Mucosa of rectum (tissue), 2 donors: ENCODE results near the gene SLC24A4.

Source experiments
- H3K27ac ChIP-seq, 2 donors: one replicate each; pipeline ENCODE4 v1.7.0; 2013; ENCODE audit warnings: inconsistent platforms in 2 of 2, low read depth in 2 of 2, low read length in 2 of 2
- H3K27me3 ChIP-seq, 2 donors: one replicate each; pipeline ENCODE4 v1.7.0; 2013; ENCODE audit warnings: low read length in 2 of 2; ENCODE audit not compliant: control insufficient read depth in 2 of 2, insufficient read depth in 2 of 2
- H3K36me3 ChIP-seq, 2 donors: one replicate each; pipeline ENCODE4 v1.7.0; 2013; ENCODE audit warnings: low read length in 2 of 2; ENCODE audit not compliant: control insufficient read depth in 2 of 2, insufficient read depth in 2 of 2
- H3K4me1 ChIP-seq, 2 donors: one replicate each; pipeline ENCODE4 v1.7.0; 2013; ENCODE audit warnings: low read length in 2 of 2, mild to moderate bottlenecking in 1 of 2; ENCODE audit not compliant: control insufficient read depth in 2 of 2, insufficient read depth in 2 of 2
- H3K4me3 ChIP-seq, 2 donors: one replicate each; pipeline ENCODE4 v1.7.0; 2013; ENCODE audit warnings: low read length in 2 of 2
- H3K9ac ChIP-seq, 2 donors: one replicate each; pipeline ENCODE4 v1.7.0; 2013; ENCODE audit warnings: low read length in 2 of 2, low read depth in 1 of 2, mild to moderate bottlenecking in 1 of 2
- H3K9me3 ChIP-seq, 2 donors: one replicate each; pipeline ENCODE4 v1.7.0; 2013; ENCODE audit warnings: low read length in 2 of 2; ENCODE audit not compliant: control insufficient read depth in 2 of 2
- donor health status: healthy.
- donor health status: Normal muscosa, but diverticular disease.

Gene SLC24A4

DNA sequence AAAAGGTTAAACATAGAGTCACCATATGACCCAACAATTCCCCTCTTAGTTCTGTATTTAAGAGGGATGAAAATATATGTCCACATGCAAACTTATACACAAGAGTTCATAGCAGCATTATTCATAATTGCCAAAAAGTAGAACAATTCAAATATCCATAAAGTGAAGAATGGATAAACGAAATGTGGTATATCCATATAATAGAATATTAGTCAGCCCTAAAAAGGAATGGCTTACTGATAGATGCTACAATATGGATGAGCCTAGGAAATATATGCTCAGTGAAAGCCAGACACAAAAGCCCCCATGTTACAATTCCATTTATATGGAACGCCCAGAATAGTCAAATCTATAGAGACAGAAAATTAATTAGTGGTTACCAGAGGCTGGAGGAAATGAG lies 146.6 kb downstream of the SLC24A4 start:
- Histone ChIP-seq H3K36me3 (no peaks in the 10 kb centered on the region), H3K4me1 (no peaks in the 10 kb centered on the region), H3K9me3 (peaks cover 0 to 3% of the 10 kb centered on the region in 2 donors), H3K4me3 (no peak overlapping the region), H3K9ac (no peak overlapping the region), H3K27me3 (no peaks in the 10 kb centered on the region), H3K27ac (no peak overlapping the region)

- Histone ChIP-seq H3K4me3 (no peak overlapping the region), H3K9me3 (peaks cover 0 to 3% of the 10 kb centered on the region in 2 donors), H3K27me3 (no peaks in the 10 kb centered on the region), H3K4me1 (no peaks in the 10 kb centered on the region), H3K27ac (no peak overlapping the region), H3K9ac (no peak overlapping the region), H3K36me3 (no peaks in the 10 kb centered on the region)
Observed at GRCh38 chr14:92470215-92470614, 147.2 kb downstream of the SLC24A4 start.

GRCh38 chr14:92470811-92471210 lies 147.8 kb downstream of the SLC24A4 start:
- no peak overlapping the region for H3K27ac ChIP-seq

DNA sequence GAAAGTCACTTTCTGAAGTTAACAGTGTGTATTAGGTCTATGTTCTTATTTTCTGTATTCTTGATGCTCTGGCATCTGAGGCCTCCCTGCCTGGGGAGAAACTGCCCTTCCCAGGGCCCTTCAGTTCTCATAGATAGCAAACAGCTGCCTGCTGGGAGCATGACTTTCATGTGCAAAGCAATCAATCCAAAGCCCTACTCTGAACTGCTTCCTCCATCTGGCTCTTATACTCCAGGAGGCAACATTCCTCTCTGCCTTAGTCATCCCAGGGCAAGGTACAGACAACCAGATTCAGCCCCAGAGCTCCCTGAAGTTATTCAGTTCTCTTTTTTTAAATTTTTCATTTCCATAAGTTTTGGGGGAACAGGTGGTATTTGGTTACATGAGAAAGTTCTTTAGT lies 149.0 kb downstream of the SLC24A4 start:
- Histone ChIP-seq H3K4me3 (no peak overlapping the region), H3K9ac (no peak overlapping the region), H3K4me1 (no peaks in the 10 kb centered on the region), H3K9me3 (peaks cover 0 to under 1% of the 10 kb centered on the region in 2 donors), H3K27me3 (no peaks in the 10 kb centered on the region), H3K27ac (no peak overlapping the region), H3K36me3 (no peaks in the 10 kb centered on the region)

More at GRCh38 chr14:92470811-92471210, 147.8 kb downstream of the SLC24A4 start:
- Histone ChIP-seq H3K36me3 (no peaks in the 10 kb centered on the region), H3K4me1 (no peaks in the 10 kb centered on the region), H3K27me3 (no peaks in the 10 kb centered on the region), H3K9ac (no peak overlapping the region), H3K4me3 (no peak overlapping the region), H3K9me3 (peaks cover 0 to 3% of the 10 kb centered on the region in 2 donors)

DNA sequence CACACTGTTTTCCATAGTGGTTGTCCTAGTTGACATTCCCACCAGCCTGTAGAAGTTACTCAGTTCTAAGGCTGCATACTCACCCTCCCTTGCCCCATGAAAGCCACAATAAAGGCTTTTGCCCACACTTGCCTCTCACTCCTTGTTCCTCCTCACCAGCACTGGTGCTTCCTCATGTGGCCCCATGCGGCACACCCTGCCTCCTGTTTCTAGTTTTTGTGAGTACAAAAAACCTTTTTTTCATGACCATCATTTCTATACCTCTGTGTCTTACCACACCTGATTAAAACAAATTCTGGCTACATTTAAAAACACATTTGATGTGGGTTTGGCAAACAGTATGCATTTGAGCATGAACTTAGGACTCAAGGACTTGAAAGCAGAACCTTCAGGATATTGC lies 149.9 kb downstream of the SLC24A4 start:
- Histone ChIP-seq H3K36me3 (no peaks in the 10 kb centered on the region), H3K9ac (no peak overlapping the region), H3K4me1 (no peaks in the 10 kb centered on the region), H3K9me3 (no peaks in the 10 kb centered on the region), H3K27ac (peak overlapping the region in 1 of 2 donors; percentile 27), H3K4me3 (no peak overlapping the region), H3K27me3 (no peaks in the 10 kb centered on the region)

GRCh38 chr14:92473261-92473968 lies 150.4 kb downstream of the SLC24A4 start:
- Histone ChIP-seq H3K4me1 (no peaks in the 10 kb centered on the region), H3K36me3 (no peaks in the 10 kb centered on the region), H3K27ac (peak overlapping the region in 1 of 2 donors; percentile 27), H3K4me3 (no peak overlapping the region), H3K9me3 (no peaks in the 10 kb centered on the region), H3K27me3 (no peaks in the 10 kb centered on the region), H3K9ac (no peak overlapping the region)

- no peaks in the 10 kb centered on the region for H3K27me3 ChIP-seq
- H3K4me1 ChIP-seq, result no peaks in the 10 kb centered on the region
- H3K36me3 ChIP-seq, result no peaks in the 10 kb centered on the region
- no peak overlapping the region for H3K27ac ChIP-seq
- no peak overlapping the region for H3K9ac ChIP-seq
- H3K4me3 ChIP-seq, result no peak overlapping the region
- no peaks in the 10 kb centered on the region for H3K9me3 ChIP-seq
Observed at GRCh38 chr14:92473969-92474535, 151.1 kb downstream of the SLC24A4 start.

GRCh38 chr14:92475037-92475436 lies 152.1 kb downstream of the SLC24A4 start:
- no peaks in the 10 kb centered on the region for H3K36me3 ChIP-seq
- H3K27ac ChIP-seq, result no peak overlapping the region
- H3K4me3 ChIP-seq, result no peak overlapping the region
- no peaks in the 10 kb centered on the region for H3K27me3 ChIP-seq
- H3K9me3 ChIP-seq, result no peaks in the 10 kb centered on the region
- no peak overlapping the region for H3K9ac ChIP-seq
- no peaks in the 10 kb centered on the region for H3K4me1 ChIP-seq

DNA sequence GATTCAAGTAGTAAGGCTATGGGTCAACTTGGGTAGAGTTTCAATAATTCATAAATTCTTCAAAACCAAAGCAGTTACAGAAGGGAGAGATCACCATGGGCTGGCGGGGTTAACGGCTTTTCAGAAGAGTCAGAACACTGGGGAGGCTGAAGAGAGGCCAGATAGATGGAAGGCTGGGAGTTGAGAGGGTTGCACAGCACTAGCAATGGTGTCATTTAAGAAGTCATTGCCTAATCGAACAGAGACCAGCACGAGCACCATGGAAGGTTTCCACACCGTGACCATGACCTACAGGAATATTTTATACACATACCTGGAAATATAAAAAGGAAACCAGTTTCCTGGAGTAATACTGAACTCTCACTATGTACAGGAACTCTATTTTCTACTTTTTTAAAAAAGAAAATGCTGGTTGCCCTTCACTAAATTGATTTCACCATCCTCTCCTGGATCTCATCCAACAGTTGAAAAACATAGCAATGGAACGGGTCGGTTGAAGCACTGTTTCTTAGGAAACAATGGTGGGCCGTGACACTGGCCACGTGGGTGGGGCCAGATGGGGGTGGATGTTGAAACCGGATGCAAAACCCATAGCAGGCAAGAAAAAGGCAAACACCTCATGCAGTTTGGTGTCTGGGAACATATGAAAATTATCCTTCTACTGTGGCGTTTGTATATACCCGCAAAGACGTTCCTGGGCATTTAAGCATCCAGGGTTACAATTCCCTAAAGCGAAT lies 152.7 kb downstream of the SLC24A4 start:
- Histone ChIP-seq H3K9ac (no peak overlapping the region), H3K9me3 (no peaks in the 10 kb centered on the region), H3K27ac (no peak overlapping the region), H3K36me3 (no peaks in the 10 kb centered on the region), H3K27me3 (no peaks in the 10 kb centered on the region), H3K4me1 (no peaks in the 10 kb centered on the region), H3K4me3 (no peak overlapping the region)

GRCh38 chr14:92480856-92481255 lies 157.9 kb downstream of the SLC24A4 start:
- Histone ChIP-seq H3K9ac (no peak overlapping the region), H3K27ac (no peak overlapping the region), H3K4me1 (no peaks in the 10 kb centered on the region), H3K4me3 (no peak overlapping the region), H3K9me3 (no peaks in the 10 kb centered on the region), H3K27me3 (no peaks in the 10 kb centered on the region), H3K36me3 (no peaks in the 10 kb centered on the region)
